Neural crest cell (in vitro differentiated cells): ENCODE measurements around the gene CBX2. TPM values are rescaled to one million over a fixed set of nuclear protein-coding genes. Genes with fewer than 3 reads are reported as not detected.

Experiments used
- DNase-seq: peaks from one replicate; pipeline ENCODE4 v3.0.0; 2021; ENCODE audit warnings: low read depth, mixed read lengths, low spot score
- H3K27ac Mint-ChIP-seq: one replicate; pipeline ENCODE4 v1.8.0; 2021; ENCODE audit warnings: mild to moderate bottlenecking, mixed read lengths; ENCODE audit not compliant: unreplicated experiment
- H3K27me3 Mint-ChIP-seq: 2 replicates; pipeline ENCODE4 v1.8.0; 2021; ENCODE audit warnings: low read depth, mild to moderate bottlenecking, mixed read lengths
- H3K36me3 Mint-ChIP-seq: 2 replicates; pipeline ENCODE4 v1.8.0; 2021; ENCODE audit warnings: low read depth, mild to moderate bottlenecking, mixed read lengths
- H3K4me1 Mint-ChIP-seq: 2 replicates; pipeline ENCODE4 v1.8.0; 2021; ENCODE audit warnings: mixed read lengths
- H3K4me3 Mint-ChIP-seq: one replicate; pipeline ENCODE4 v1.8.0; 2021; ENCODE audit warnings: mild to moderate bottlenecking, mixed read lengths
- H3K9me3 Mint-ChIP-seq: 2 replicates; pipeline ENCODE4 v1.8.0; 2021; ENCODE audit warnings: mixed read lengths
- total RNA-seq: library from RNA; stranded (reverse); gene quantifications from 2 replicates; pipeline ENCODE4 v1.2.1, GENCODE V29; 2021
- TF ChIP-seq, protein P1 (sequence below): fragments of 200-600 bp; sonication (generic); conservative IDR thresholded peaks from 2 replicates; pipeline ENCODE4 v1.5.0; 2021; ENCODE audit warnings: antibody characterized with exemption, mild to moderate bottlenecking

CBX2 gene
- total RNA-seq, 1 donor from 2014 or later, result 101 TPM

DNA sequence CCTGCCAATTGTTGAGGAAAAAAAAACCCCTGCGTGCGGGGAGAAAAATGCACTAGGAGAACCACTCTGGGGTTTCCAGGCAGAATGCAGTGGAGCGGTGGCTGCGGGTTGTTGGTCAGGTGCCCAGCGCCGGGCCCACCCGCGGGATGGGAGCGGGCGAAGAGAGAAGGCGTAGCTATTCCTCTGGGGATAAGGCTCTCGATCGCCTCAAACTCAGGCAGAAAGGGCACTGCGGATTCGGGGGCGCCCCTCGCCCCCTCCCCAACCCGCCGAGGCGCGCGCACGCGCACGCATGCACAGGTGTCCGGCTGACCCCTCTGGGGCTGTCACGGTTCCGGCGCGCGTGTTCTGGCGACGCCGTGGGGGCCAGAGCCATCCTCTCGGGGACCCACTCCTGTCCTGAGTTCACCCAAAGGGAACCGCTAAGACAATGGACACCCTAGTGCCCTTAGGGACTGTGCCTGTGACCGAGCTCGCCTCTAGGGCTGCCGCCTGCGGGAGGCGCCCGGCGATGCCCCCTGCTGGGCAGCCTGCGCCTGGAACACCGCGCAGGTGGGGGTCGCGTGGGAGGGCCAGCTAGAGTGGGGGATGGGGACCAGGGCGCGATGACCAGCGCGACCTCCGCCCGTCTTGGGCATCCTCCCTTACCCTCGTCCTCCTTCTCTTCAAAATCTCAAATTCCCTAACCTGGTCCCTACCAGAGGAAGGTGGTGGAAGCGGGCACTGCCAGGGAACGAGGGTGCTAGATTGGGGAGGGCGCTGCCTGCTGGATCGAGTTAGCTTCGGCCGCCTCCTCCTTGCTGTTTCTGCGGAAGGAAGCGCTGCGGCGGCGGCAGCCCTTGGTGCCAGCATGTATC, 33.3 kb downstream of the CBX2 start:
- H3K9me3 Mint-ChIP-seq, result no peaks in the 10 kb centered on the region
- DNase-seq, result no peak
- H3K27ac Mint-ChIP-seq, result peak overlapping the region; percentile 59
- peak overlapping the region; percentile 88 for H3K4me3 Mint-ChIP-seq
- peaks cover 79% of the 10 kb centered on the region for H3K27me3 Mint-ChIP-seq
- H3K36me3 Mint-ChIP-seq, result no peaks in the 10 kb centered on the region
- peaks cover 29% of the 10 kb centered on the region for H3K4me1 Mint-ChIP-seq
- TF ChIP-seq, protein P1, sequence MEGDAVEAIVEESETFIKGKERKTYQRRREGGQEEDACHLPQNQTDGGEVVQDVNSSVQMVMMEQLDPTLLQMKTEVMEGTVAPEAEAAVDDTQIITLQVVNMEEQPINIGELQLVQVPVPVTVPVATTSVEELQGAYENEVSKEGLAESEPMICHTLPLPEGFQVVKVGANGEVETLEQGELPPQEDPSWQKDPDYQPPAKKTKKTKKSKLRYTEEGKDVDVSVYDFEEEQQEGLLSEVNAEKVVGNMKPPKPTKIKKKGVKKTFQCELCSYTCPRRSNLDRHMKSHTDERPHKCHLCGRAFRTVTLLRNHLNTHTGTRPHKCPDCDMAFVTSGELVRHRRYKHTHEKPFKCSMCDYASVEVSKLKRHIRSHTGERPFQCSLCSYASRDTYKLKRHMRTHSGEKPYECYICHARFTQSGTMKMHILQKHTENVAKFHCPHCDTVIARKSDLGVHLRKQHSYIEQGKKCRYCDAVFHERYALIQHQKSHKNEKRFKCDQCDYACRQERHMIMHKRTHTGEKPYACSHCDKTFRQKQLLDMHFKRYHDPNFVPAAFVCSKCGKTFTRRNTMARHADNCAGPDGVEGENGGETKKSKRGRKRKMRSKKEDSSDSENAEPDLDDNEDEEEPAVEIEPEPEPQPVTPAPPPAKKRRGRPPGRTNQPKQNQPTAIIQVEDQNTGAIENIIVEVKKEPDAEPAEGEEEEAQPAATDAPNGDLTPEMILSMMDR, result peak; percentile 70

DNA sequence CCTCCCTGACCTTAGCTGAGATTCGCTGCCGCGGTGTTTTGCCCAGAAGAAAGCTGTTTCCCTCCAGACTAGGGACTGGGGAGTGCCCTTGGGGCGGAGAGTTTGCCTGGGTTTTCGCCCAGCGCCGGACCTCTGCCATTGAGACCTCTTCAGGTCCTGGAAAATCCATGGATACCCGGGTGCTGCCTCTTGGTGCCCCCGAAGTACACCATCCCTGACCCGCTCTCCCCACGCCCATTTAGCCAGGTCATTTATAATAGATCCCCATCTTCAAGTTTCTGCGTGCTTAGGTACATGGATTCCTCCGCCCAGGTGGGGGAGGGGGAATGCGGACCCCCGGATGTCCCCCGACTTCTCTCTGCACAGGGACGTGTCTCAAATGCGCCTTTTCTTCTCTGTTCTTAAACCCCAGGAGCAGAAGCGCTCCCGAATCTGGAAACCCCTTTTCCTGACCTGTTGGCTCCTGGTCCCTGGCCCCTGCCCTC, 34.0 kb downstream of the CBX2 start:
- no peaks in the 10 kb centered on the region for H3K9me3 Mint-ChIP-seq
- H3K36me3 Mint-ChIP-seq, result no peaks in the 10 kb centered on the region
- H3K27ac Mint-ChIP-seq, result no peak overlapping the region
- no peak for DNase-seq
- H3K27me3 Mint-ChIP-seq, result peaks cover 79% of the 10 kb centered on the region
- H3K4me3 Mint-ChIP-seq, result peak overlapping the region; percentile 88
- TF ChIP-seq, protein P1, result no peak
- H3K4me1 Mint-ChIP-seq, result peaks cover 29% of the 10 kb centered on the region

GRCh38 chr17:79812353-79813258, 34.7 kb downstream of the CBX2 start:
- no peaks in the 10 kb centered on the region for H3K9me3 Mint-ChIP-seq
- H3K4me3 Mint-ChIP-seq, result peak overlapping the region; percentile 88
- no peak for DNase-seq
- peak overlapping the region; percentile 86 for H3K27ac Mint-ChIP-seq
- H3K27me3 Mint-ChIP-seq, result peaks cover 79% of the 10 kb centered on the region
- no peaks in the 10 kb centered on the region for H3K36me3 Mint-ChIP-seq
- TF ChIP-seq, protein P1, result peak; percentile 19
- H3K4me1 Mint-ChIP-seq, result peaks cover 29% of the 10 kb centered on the region

DNA sequence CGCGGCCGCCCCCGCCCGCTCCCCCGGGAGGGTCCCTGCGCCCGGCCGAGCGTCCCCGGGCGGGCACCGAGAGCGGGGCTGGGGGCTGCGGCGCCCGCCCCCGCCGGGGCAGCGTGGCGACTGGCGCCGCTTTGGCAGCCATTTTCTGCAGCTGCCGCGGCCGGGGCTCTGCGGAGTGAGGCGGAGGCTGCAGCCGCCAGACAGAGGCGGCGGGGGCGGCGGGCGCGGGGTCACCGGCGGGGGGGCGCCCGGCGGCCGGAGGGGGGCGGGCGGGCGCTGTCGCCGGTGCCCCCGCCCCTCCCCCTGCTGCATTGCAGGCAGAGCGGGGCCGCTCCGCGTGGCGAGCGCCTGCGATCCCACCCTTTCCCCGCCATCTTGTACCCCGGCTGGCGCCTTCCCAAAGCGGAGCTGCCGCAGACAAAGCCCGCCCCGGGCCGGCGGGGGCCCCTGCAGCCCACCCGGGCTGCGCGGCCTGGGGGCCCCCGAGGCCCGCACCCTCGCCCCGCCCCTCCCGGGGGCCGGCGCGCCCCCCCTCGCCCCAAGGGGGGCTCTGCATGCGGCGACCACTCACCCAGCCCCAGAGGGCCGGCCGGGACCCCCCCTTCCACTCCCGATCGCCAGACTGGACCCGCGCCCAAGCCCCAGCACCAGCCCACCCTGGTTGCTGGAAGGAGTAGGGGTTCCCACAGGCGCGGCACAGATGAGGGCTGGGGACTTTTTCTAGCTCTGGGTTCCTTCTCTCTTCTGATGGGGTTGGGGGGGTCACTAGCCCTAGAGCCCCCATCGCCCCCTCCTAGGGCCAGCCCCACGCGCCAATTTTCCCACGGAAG, 35.6 kb downstream of the CBX2 start:
- H3K4me3 Mint-ChIP-seq, result no peak overlapping the region
- no peak overlapping the region for H3K27ac Mint-ChIP-seq
- H3K27me3 Mint-ChIP-seq, result peaks cover 79% of the 10 kb centered on the region
- no peaks in the 10 kb centered on the region for H3K36me3 Mint-ChIP-seq
- peaks cover 29% of the 10 kb centered on the region for H3K4me1 Mint-ChIP-seq
- H3K9me3 Mint-ChIP-seq, result no peaks in the 10 kb centered on the region
- TF ChIP-seq, protein P1, result no peak
- no peak for DNase-seq
